ENCODE measurements around the gene RPS6KB1. TPM values are rescaled to one million over a fixed set of nuclear protein-coding genes. Genes with fewer than 3 reads are reported as not detected.
"Not testable (repeated sequence)": the region's sequence is repeated elsewhere in the genome, so short reads cannot be mapped to it uniquely, and the experiment has no call there.

The RPS6KB1 gene
- polyA plus RNA-seq, 1 donor from 2014 or later = 25.3 TPM

DNA sequence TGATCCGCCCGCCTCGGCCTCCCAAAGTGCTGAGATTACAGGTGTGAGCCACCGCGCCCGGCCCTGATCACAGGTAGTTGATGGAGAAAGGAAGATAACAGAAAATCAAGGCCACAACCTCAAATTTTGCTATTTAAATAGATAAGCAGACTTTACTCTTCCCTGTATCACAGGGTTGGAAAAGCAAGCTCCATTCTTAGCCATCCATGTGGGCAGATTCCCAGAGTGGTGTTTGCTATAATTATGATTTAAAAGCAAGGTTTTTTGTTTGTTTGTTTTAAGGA, 44.6 kb upstream of the RPS6KB1 start:
- no peaks in the 10 kb centered on the region for H3K9me3 ChIP-seq (ENCODE audit: low read length)
- H3K4me3 ChIP-seq (ENCODE audit: low read length) = no peak overlapping the region
- no peak overlapping the region for H3K4me2 ChIP-seq (ENCODE audit: low read length)
- no peaks in the 10 kb centered on the region for H3K79me2 ChIP-seq (replicated peaks; ENCODE audit: insufficient read depth, low read length)
- no peaks in the 10 kb centered on the region for H3K36me3 ChIP-seq (ENCODE audit: insufficient read depth, low read length)
- no peaks in the 10 kb centered on the region for H3F3A ChIP-seq (ENCODE audit: insufficient read depth, low read length, poor library complexity, severe bottlenecking)
- no peak overlapping the region for H3K27ac ChIP-seq (ENCODE audit: low read length)
- H3K9ac ChIP-seq (ENCODE audit: low read length) = no peak overlapping the region
- no peak overlapping the region for H2AFZ ChIP-seq (ENCODE audit: low read depth, low read length)
- no peaks in the 10 kb centered on the region for H4K20me1 ChIP-seq (ENCODE audit: insufficient read depth)
- no peaks in the 10 kb centered on the region for H3K9me2 ChIP-seq (ENCODE audit: insufficient read depth, low read length)
- H3K27me3 ChIP-seq (ENCODE audit: insufficient read depth, low read depth, low read length) = no peaks in the 10 kb centered on the region
- TF ChIP-seq CTCF (IDR thresholded peaks at IDR 0.05; ENCODE audit: poor library complexity, severe bottlenecking) = no peak
- TF ChIP-seq EZH2 (IDR thresholded peaks at IDR 0.05; ENCODE audit: borderline replicate concordance, insufficient read depth, low read length, poor library complexity, severe bottlenecking) = no peak
- no peak for TF ChIP-seq MXI1 (conservative IDR thresholded peaks at IDR 0.05; ENCODE audit: poor library complexity, severe bottlenecking)
- no peak for TF ChIP-seq RAD21 (conservative IDR thresholded peaks at IDR 0.05)
- no peak for TF ChIP-seq TAF1 (IDR thresholded peaks at IDR 0.05; ENCODE audit: low read depth)
- TF ChIP-seq SMC3 (conservative IDR thresholded peaks at IDR 0.05; ENCODE audit: poor library complexity) = no peak
- TF ChIP-seq, protein P1, sequence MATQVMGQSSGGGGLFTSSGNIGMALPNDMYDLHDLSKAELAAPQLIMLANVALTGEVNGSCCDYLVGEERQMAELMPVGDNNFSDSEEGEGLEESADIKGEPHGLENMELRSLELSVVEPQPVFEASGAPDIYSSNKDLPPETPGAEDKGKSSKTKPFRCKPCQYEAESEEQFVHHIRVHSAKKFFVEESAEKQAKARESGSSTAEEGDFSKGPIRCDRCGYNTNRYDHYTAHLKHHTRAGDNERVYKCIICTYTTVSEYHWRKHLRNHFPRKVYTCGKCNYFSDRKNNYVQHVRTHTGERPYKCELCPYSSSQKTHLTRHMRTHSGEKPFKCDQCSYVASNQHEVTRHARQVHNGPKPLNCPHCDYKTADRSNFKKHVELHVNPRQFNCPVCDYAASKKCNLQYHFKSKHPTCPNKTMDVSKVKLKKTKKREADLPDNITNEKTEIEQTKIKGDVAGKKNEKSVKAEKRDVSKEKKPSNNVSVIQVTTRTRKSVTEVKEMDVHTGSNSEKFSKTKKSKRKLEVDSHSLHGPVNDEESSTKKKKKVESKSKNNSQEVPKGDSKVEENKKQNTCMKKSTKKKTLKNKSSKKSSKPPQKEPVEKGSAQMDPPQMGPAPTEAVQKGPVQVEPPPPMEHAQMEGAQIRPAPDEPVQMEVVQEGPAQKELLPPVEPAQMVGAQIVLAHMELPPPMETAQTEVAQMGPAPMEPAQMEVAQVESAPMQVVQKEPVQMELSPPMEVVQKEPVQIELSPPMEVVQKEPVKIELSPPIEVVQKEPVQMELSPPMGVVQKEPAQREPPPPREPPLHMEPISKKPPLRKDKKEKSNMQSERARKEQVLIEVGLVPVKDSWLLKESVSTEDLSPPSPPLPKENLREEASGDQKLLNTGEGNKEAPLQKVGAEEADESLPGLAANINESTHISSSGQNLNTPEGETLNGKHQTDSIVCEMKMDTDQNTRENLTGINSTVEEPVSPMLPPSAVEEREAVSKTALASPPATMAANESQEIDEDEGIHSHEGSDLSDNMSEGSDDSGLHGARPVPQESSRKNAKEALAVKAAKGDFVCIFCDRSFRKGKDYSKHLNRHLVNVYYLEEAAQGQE (IDR thresholded peaks at IDR 0.05; ENCODE audit: borderline replicate concordance) = no peak

GRCh38 chr17:59848778-59849177, 44.1 kb upstream of the RPS6KB1 start:
- Histone ChIP-seq H3K9ac (ENCODE audit: low read length) (no peak overlapping the region), H4K20me1 (ENCODE audit: insufficient read depth) (no peaks in the 10 kb centered on the region), H3K9me2 (ENCODE audit: insufficient read depth, low read length) (no peaks in the 10 kb centered on the region), H3K27ac (ENCODE audit: low read length) (no peak overlapping the region), H3K9me3 (ENCODE audit: low read length) (no peaks in the 10 kb centered on the region), H3F3A (ENCODE audit: insufficient read depth, low read length, poor library complexity, severe bottlenecking) (no peaks in the 10 kb centered on the region), H3K79me2 (replicated peaks; ENCODE audit: insufficient read depth, low read length) (no peaks in the 10 kb centered on the region), H3K4me3 (ENCODE audit: low read length) (no peak overlapping the region), H2AFZ (ENCODE audit: low read depth, low read length) (no peak overlapping the region), H3K4me2 (ENCODE audit: low read length) (no peak overlapping the region), H3K27me3 (ENCODE audit: insufficient read depth, low read depth, low read length) (no peaks in the 10 kb centered on the region), H3K36me3 (ENCODE audit: insufficient read depth, low read length) (no peaks in the 10 kb centered on the region)
- TF ChIP-seq RAD21 (conservative IDR thresholded peaks at IDR 0.05) = no peak
- no peak for TF ChIP-seq TAF1 (IDR thresholded peaks at IDR 0.05; ENCODE audit: low read depth)
- no peak for TF ChIP-seq CTCF (IDR thresholded peaks at IDR 0.05; ENCODE audit: poor library complexity, severe bottlenecking)
- TF ChIP-seq EZH2 (IDR thresholded peaks at IDR 0.05; ENCODE audit: borderline replicate concordance, insufficient read depth, low read length, poor library complexity, severe bottlenecking) = no peak
- TF ChIP-seq POLR2AphosphoS5 (IDR thresholded peaks at IDR 0.05) = no peak
- no peak for TF ChIP-seq MXI1 (conservative IDR thresholded peaks at IDR 0.05; ENCODE audit: poor library complexity, severe bottlenecking)
- no peak for TF ChIP-seq SMC3 (conservative IDR thresholded peaks at IDR 0.05; ENCODE audit: poor library complexity)
- no peak for TF ChIP-seq EP300 (conservative IDR thresholded peaks at IDR 0.05; ENCODE audit: poor library complexity, severe bottlenecking)
- TF ChIP-seq, protein P1 (IDR thresholded peaks at IDR 0.05; ENCODE audit: borderline replicate concordance) = no peak

DNA sequence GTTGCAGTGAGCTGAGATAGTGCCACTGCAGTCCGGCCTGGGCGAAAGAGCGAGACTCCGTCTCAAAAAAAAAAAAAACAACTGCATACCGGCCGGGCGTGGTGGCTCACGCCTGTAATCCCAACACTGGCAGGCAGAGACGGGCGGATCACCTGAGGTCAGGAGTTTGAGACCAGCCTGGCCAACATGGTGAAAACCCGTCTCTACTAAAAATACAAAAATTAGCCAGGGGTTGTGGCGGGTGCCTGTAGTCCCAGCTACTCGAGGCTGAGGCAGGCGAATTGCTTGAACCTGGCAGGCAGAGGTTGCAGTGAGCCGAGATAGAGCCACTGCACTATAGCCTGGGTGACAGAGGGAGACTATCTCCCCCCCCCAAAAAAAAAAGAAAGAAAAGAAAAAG, 42.6 kb upstream of the RPS6KB1 start:
- H3K27ac ChIP-seq (ENCODE audit: low read length); H3K9me2 ChIP-seq (ENCODE audit: insufficient read depth, low read length); H4K20me1 ChIP-seq (ENCODE audit: insufficient read depth): not testable (repeated sequence)

More for the DNA sequence above, 42.6 kb upstream of the RPS6KB1 start:
- not testable (repeated sequence) for H3K9ac ChIP-seq (ENCODE audit: low read length); H3F3A ChIP-seq (ENCODE audit: insufficient read depth, low read length, poor library complexity, severe bottlenecking); H3K36me3 ChIP-seq (ENCODE audit: insufficient read depth, low read length); H3K4me2 ChIP-seq (ENCODE audit: low read length); H3K79me2 ChIP-seq (replicated peaks; ENCODE audit: insufficient read depth, low read length); H3K4me3 ChIP-seq (ENCODE audit: low read length); H3K9me3 ChIP-seq (ENCODE audit: low read length); H2AFZ ChIP-seq (ENCODE audit: low read depth, low read length); H3K27me3 ChIP-seq (ENCODE audit: insufficient read depth, low read depth, low read length)

Measured in neural cell (in vitro differentiated cells).